ENCODE data around the gene IL21R.

DNA sequence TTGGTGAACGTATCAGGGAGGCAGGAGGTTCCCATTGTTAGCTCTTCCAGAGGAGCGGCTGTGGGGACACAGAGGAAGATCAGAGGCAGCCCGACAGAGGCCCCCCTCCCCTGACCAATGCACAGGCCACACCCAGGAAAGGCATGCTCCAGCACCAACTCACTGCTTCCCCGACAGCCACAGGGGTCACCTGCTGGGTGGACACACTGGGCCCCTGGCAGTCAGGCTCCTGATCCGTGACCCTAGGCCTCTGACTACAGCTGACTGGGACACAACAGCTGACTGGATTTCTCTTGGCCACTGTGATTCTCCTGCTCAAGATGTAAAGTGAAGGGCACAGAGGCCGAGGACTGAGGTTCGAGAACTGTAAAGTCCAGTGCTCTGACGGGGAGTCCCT, 63.5 kb downstream of the IL21R start:
- TF ChIP-seq POLR2A (IDR thresholded peaks at IDR 0.05): no peak
- TF ChIP-seq, protein P1, sequence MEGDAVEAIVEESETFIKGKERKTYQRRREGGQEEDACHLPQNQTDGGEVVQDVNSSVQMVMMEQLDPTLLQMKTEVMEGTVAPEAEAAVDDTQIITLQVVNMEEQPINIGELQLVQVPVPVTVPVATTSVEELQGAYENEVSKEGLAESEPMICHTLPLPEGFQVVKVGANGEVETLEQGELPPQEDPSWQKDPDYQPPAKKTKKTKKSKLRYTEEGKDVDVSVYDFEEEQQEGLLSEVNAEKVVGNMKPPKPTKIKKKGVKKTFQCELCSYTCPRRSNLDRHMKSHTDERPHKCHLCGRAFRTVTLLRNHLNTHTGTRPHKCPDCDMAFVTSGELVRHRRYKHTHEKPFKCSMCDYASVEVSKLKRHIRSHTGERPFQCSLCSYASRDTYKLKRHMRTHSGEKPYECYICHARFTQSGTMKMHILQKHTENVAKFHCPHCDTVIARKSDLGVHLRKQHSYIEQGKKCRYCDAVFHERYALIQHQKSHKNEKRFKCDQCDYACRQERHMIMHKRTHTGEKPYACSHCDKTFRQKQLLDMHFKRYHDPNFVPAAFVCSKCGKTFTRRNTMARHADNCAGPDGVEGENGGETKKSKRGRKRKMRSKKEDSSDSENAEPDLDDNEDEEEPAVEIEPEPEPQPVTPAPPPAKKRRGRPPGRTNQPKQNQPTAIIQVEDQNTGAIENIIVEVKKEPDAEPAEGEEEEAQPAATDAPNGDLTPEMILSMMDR (IDR thresholded peaks at IDR 0.05): no peak
